H1 (cell line): Measurements from ENCODE around the gene MEI1. TPM values are rescaled to one million over a fixed set of nuclear protein-coding genes. Genes with fewer than 3 reads are reported as not detected.

Experiments
- CTCF ChIA-PET: fragments of 300-600 bp; sonication (Branson Sonifier 250); formaldehyde crosslinking; loops from one replicate; lab custom pipeline; 2021; ENCODE audit not compliant: partially characterized antibody; lab: Charles Lee
- POLR2A ChIA-PET: fragments of 300-600 bp; sonication (Branson Sonifier 250); formaldehyde crosslinking; loops from one replicate; lab custom pipeline; 2021; ENCODE audit warnings: inconsistent platforms; ENCODE audit not compliant: partially characterized antibody; lab: Charles Lee
- DNase-seq, 2 experiments: peaks; one replicate each; pipeline versions ENCODE4 v3.0.0 to v3.0.0-alpha.2; 2010 to 2022; ENCODE audit warnings: low spot score in 2 of 2, low read depth in 1 of 2, mixed read lengths in 1 of 2
- FAIRE-seq: peaks from 2 replicates; lab custom pipeline; 2011; peaks lifted over from hg19 to GRCh38; lab: Jason Lieb, UNC
- H2AFZ ChIP-seq: 2 replicates; pipeline ENCODE4 v1.8.1; 2012; ENCODE audit warnings: low read length, inconsistent platforms
- H2AK5ac ChIP-seq: 2 replicates; pipeline ENCODE4 v1.6.1; 2013; ENCODE audit warnings: low read depth, low read length
- H2BK120ac ChIP-seq: replicated peaks from 2 replicates; pipeline ENCODE3; 2013; ENCODE audit warnings: low read depth, low read length, inconsistent platforms
- H2BK12ac ChIP-seq: 2 replicates; pipeline ENCODE4 v1.6.1; 2013; ENCODE audit warnings: low read depth, low read length
- H2BK15ac ChIP-seq: 2 replicates; pipeline ENCODE4 v1.6.1; 2013; ENCODE audit warnings: low read length
- H2BK20ac ChIP-seq: 2 replicates; pipeline ENCODE4 v1.6.1; 2013; ENCODE audit warnings: low read length
- H2BK5ac ChIP-seq: 2 replicates; pipeline ENCODE4 v1.6.1; 2013; ENCODE audit warnings: low read depth, low read length
- H3K14ac ChIP-seq: 2 replicates; pipeline ENCODE4 v1.6.1; 2013; ENCODE audit warnings: inconsistent platforms; ENCODE audit not compliant: insufficient read length
- H3K18ac ChIP-seq: 2 replicates; pipeline ENCODE4 v1.6.1; 2013; ENCODE audit warnings: low read length; ENCODE audit errors: extremely low read depth
- H3K23ac ChIP-seq: 2 replicates; pipeline ENCODE4 v1.6.1; 2013; ENCODE audit warnings: inconsistent platforms; ENCODE audit not compliant: insufficient read length
- H3K23me2 ChIP-seq: 2 replicates; pipeline ENCODE4 v1.6.1; 2013; ENCODE audit warnings: low read depth, low read length
- H3K27ac ChIP-seq: 2 replicates; pipeline ENCODE4 v1.6.1; 2011; ENCODE audit warnings: low read depth, low read length, inconsistent platforms
- H3K27me3 ChIP-seq, 4 experiments: replicated peaks in 1 of 4; 1 replicate in 1 of 4; 2 replicates in 3 of 4; pipeline versions ENCODE4 v1.6.1 to v1.8.1; 2011 to 2013; ENCODE audit warnings: low read length in 3 of 4, mild to moderate bottlenecking in 3 of 4, inconsistent platforms in 2 of 4, mixed read lengths in 2 of 4, moderate library complexity in 1 of 4; ENCODE audit not compliant: control insufficient read depth in 3 of 4, insufficient read depth in 3 of 4; ENCODE audit errors: extremely low read depth in 1 of 4
- H3K36me3 ChIP-seq, 4 experiments: 2 replicates each; pipeline versions ENCODE4 v1.6.1 to v1.8.1; 2011 to 2013; ENCODE audit warnings: mild to moderate bottlenecking in 4 of 4, low read length in 3 of 4, moderate library complexity in 2 of 4, control low read depth in 1 of 4, inconsistent platforms in 1 of 4; ENCODE audit not compliant: insufficient read depth in 4 of 4, control insufficient read depth in 2 of 4
- H3K4ac ChIP-seq: replicated peaks from 2 replicates; pipeline ENCODE3; 2013; ENCODE audit warnings: low read length, low read depth, mixed read lengths, inconsistent platforms; ENCODE audit not compliant: insufficient read length
- H3K4me1 ChIP-seq, 4 experiments: replicated peaks in 1 of 4; 1 replicate in 1 of 4; 2 replicates in 3 of 4; pipeline versions ENCODE4 v1.6.1 to v1.8.1; 2011 to 2013; ENCODE audit warnings: low read length in 3 of 4, inconsistent platforms in 2 of 4, mixed read lengths in 1 of 4; ENCODE audit not compliant: insufficient read depth in 4 of 4, control insufficient read depth in 3 of 4
- H3K4me2 ChIP-seq, 2 experiments: 2 replicates each; pipeline versions ENCODE4 v1.6.1 to v1.8.1; 2011 to 2013; ENCODE audit warnings: low read depth in 2 of 2, low read length in 2 of 2, control low read depth in 1 of 2, inconsistent platforms in 1 of 2, mild to moderate bottlenecking in 1 of 2; ENCODE audit not compliant: insufficient read depth in 1 of 2
- H3K4me3 ChIP-seq, 4 experiments: fragments of 200-600, 300-600 bp in 1 of 4; sonication (generic), shearing (Covaris generic), sonication (Bioruptor Twin) in 1 of 4; 2 replicates each; pipeline versions ENCODE4 v1.5.1 to v1.8.1; 2011 to 2016; ENCODE audit warnings: low read length in 4 of 4, low read depth in 3 of 4, control low read depth in 2 of 4, inconsistent platforms in 2 of 4, mild to moderate bottlenecking in 2 of 4, mixed read lengths in 1 of 4, moderate library complexity in 1 of 4; ENCODE audit not compliant: insufficient read depth in 2 of 4; ENCODE audit errors: extremely low read depth in 1 of 4
- H3K56ac ChIP-seq: replicated peaks from 2 replicates; pipeline ENCODE3; 2013; ENCODE audit warnings: low read depth, mild to moderate bottlenecking, mixed read lengths, low read length, inconsistent platforms; ENCODE audit not compliant: insufficient read length
- H3K79me1 ChIP-seq: 2 replicates; pipeline ENCODE4 v1.6.1; 2013; ENCODE audit warnings: low read depth, low read length, control low read depth
- H3K79me2 ChIP-seq, 2 experiments: 2 replicates each; pipeline versions ENCODE4 v1.6.1 to v1.8.1; 2012 to 2013; ENCODE audit warnings: low read length in 2 of 2, mild to moderate bottlenecking in 2 of 2, inconsistent platforms in 1 of 2; ENCODE audit not compliant: insufficient read depth in 2 of 2, control insufficient read depth in 1 of 2
- H3K9ac ChIP-seq, 4 experiments: replicated peaks in 1 of 4; 1 replicate in 1 of 4; 2 replicates in 3 of 4; pipeline versions ENCODE4 v1.6.1 to v1.8.1; 2011 to 2013; ENCODE audit warnings: low read depth in 3 of 4, low read length in 3 of 4, control low read depth in 2 of 4, mild to moderate bottlenecking in 2 of 4, moderate library complexity in 2 of 4, inconsistent platforms in 1 of 4; ENCODE audit errors: extremely low read depth in 1 of 4
- H3K9me3 ChIP-seq, 2 experiments: 2 replicates each; pipeline versions ENCODE4 v1.6.1 to v1.8.1; 2012 to 2013; ENCODE audit warnings: mild to moderate bottlenecking in 2 of 2, moderate library complexity in 2 of 2, control low read depth in 1 of 2, inconsistent platforms in 1 of 2, low read depth in 1 of 2, low read length in 1 of 2, mixed read lengths in 1 of 2; ENCODE audit not compliant: insufficient read depth in 2 of 2
- H4K20me1 ChIP-seq, 2 experiments: replicated peaks in 1 of 2; 2 replicates each; pipeline versions ENCODE3 to v1.8.1; 2011 to 2013; ENCODE audit warnings: inconsistent platforms in 2 of 2, low read length in 2 of 2, mild to moderate bottlenecking in 1 of 2; ENCODE audit not compliant: insufficient read depth in 2 of 2, control insufficient read depth in 1 of 2
- H4K5ac ChIP-seq: 2 replicates; pipeline ENCODE4 v1.6.1; 2013; ENCODE audit warnings: low read length, low read depth, mixed read lengths, inconsistent platforms; ENCODE audit not compliant: insufficient read length
- H4K8ac ChIP-seq: 2 replicates; pipeline ENCODE4 v1.8.0; 2013; ENCODE audit warnings: mild to moderate bottlenecking, moderate library complexity, low read length, inconsistent platforms; ENCODE audit not compliant: insufficient read depth; ENCODE audit errors: extremely low read depth
- H4K91ac ChIP-seq: replicated peaks from 2 replicates; pipeline ENCODE3; 2013; ENCODE audit warnings: low read length, mixed read lengths, inconsistent platforms; ENCODE audit not compliant: insufficient read length
- BACH1 ChIP-seq: IDR thresholded peaks from 2 replicates; pipeline ENCODE4 v1.6.1; 2012; ENCODE audit warnings: low read length, improper control_type of control experiment
- KDM1A ChIP-seq: fragments of 200-600, 300-600 bp; sonication (generic); IDR thresholded peaks from 2 replicates; pipeline ENCODE4 v1.7.1; 2016; ENCODE audit warnings: mild to moderate bottlenecking, low read length, borderline replicate concordance
- KDM4A ChIP-seq: IDR thresholded peaks from one replicate; pipeline ENCODE4 v1.7.1; 2012; ENCODE audit warnings: low read depth, mild to moderate bottlenecking, moderate library complexity, low read length, inconsistent platforms; ENCODE audit not compliant: severe bottlenecking
- KDM5A ChIP-seq: fragments of 200-600 bp; IDR thresholded peaks from 2 replicates; pipeline ENCODE4 v1.7.1; 2012; ENCODE audit warnings: mild to moderate bottlenecking, low read length, inconsistent platforms, mixed read lengths
- NANOG ChIP-seq: IDR thresholded peaks from 2 replicates; pipeline ENCODE4 v1.6.1; 2011; ENCODE audit warnings: low read length, low read depth, mild to moderate bottlenecking, inconsistent platforms; ENCODE audit not compliant: insufficient read depth, poor library complexity, severe bottlenecking
- POLR2AphosphoS5 ChIP-seq: IDR thresholded peaks from 2 replicates; pipeline ENCODE4 v1.6.1; 2011; ENCODE audit warnings: low read depth, low read length
- RFX5 ChIP-seq: IDR thresholded peaks from 2 replicates; pipeline ENCODE4 v1.6.1; 2011; ENCODE audit warnings: low read depth, low read length, improper control_type of control experiment, borderline replicate concordance
- SIN3A ChIP-seq, 2 experiments: IDR thresholded peaks in 1 of 2; conservative IDR thresholded peaks in 1 of 2; 2 replicates each; pipeline ENCODE4 v1.6.1; 2011 to 2012; ENCODE audit warnings: low read length in 2 of 2, improper control_type of control experiment in 1 of 2, low read depth in 1 of 2, mild to moderate bottlenecking in 1 of 2
- SP1 ChIP-seq: IDR thresholded peaks from 2 replicates; pipeline ENCODE4 v1.6.1; 2011; ENCODE audit warnings: low read depth, low read length
- SP4 ChIP-seq: IDR thresholded peaks from 2 replicates; pipeline ENCODE4 v1.6.1; 2012; ENCODE audit warnings: low read length, inconsistent platforms
- TEAD4 ChIP-seq: IDR thresholded peaks from 2 replicates; pipeline ENCODE4 v1.6.1; 2012; ENCODE audit warnings: low read depth, low read length, inconsistent platforms, mixed read lengths
- WGBS, 2 experiments: shearing (Covaris generic) in 1 of 2; methylation state at CpG; one replicate each; pipeline versions ENCODE4 v1.1.6 to v1.1.7; 2013 to 2015; ENCODE audit warnings: low lambda C conversion rate in 2 of 2, mixed read lengths in 2 of 2, inconsistent platforms in 1 of 2, low coverage in 1 of 2, missing lambda C conversion rate in 1 of 2; ENCODE audit not compliant: insufficient replicate concordance in 2 of 2, insufficient coverage in 1 of 2, insufficient read length in 1 of 2; ENCODE audit errors: extremely low coverage in 1 of 2, missing lambda C conversion rate in 1 of 2; 5-methylcytosine and 5-hydroxymethylcytosine counted together
- polyA plus RNA-seq, 7 experiments: library from polyadenylated mRNA; depleted of rRNA in 3 of 7; stranded (reverse) in 5 of 7; unstranded in 2 of 7; fragments of >200 nt in 5 of 7; fragments of 200-250 nt in 2 of 7; gene quantifications; 1 replicate in 5 of 7; 2 replicates in 1 of 7; 4 replicates in 1 of 7; pipeline versions ENCODE4 v1.2.1 to v1.2.3, GENCODE V29; 2011 to 2013; ENCODE audit warnings: missing spikeins in 2 of 7, mixed read lengths in 2 of 7
- total RNA-seq: library from RNA; stranded (reverse); fragmentation: NEBNext Ultra II Directional; extraction: Animal tissue kit (Norgen Biotek cat#: 25700); gene quantifications from 2 replicates; pipeline ENCODE4 v1.2.1, GENCODE V29; 2021

The MEI1 gene
- total and polyA plus RNA-seq, 2 of the 8 experiments (the other 6 are each of a cell fraction or from before 2014, with no cell fraction given) = 0.27 to 0.54 TPM

GRCh38 chr22:41816871-41817270, 117.6 kb downstream of the MEI1 start:
- 100% methylated on average over 2 of the region's 2 CpGs; no CpG with 5 or more reads in 1 of the 2 experiments for WGBS, 2 experiments

More at GRCh38 chr22:41816871-41817270, 117.6 kb downstream of the MEI1 start:
- Histone ChIP-seq H3K27me3 (no peaks in the 10 kb centered on the region; a peak in 1 of 7 replicates), H3K23me2 (no peaks in the 10 kb centered on the region), H3K14ac (no peak overlapping the region), H3K4me3 (no peak overlapping the region), H3K4me2 (no peak overlapping the region), H4K5ac (no peak overlapping the region), H4K8ac (no peak overlapping the region), H3K4ac (no peak overlapping the region), H3K4me1 (no peaks in the 10 kb centered on the region), H2BK15ac (no peak overlapping the region), H3K56ac (no peak overlapping the region), H2BK5ac (no peak overlapping the region), H3K23ac (no peak overlapping the region), H2AK5ac (no peak overlapping the region), H3K27ac (no peak overlapping the region), H2BK120ac (no peak overlapping the region), H3K18ac (no peak overlapping the region), H3K36me3 (peaks cover 0 to 25% (median 7%) of the 10 kb centered on the region in 4 experiments; a peak in 6 of 8 replicates), H4K20me1 (peaks cover 0 to 10% of the 10 kb centered on the region in 2 experiments), H3K79me1 (peaks cover 6% of the 10 kb centered on the region), H3K9ac (no peak overlapping the region), H3K9me3 (no peaks in the 10 kb centered on the region), H2BK20ac (no peak overlapping the region), H3K79me2 (no peaks in the 10 kb centered on the region), H2AFZ (no peak overlapping the region), H4K91ac (no peak overlapping the region), H2BK12ac (no peak overlapping the region)
- FAIRE-seq (no peak), DNase-seq (no peak)
- no peak for TF ChIP-seq SIN3A (conservative IDR thresholded peaks at IDR 0.05 in 1 of 2, IDR thresholded peaks at IDR 0.05 in 1 of 2; ENCODE audit: low read depth in 1 of 2, low read length in 2 of 2)
- TF ChIP-seq KDM5A = no peak
- no peak for TF ChIP-seq KDM1A
- no peak for TF ChIP-seq NANOG
- no peak for TF ChIP-seq SP4
- no peak for TF ChIP-seq SP1
- no peak for TF ChIP-seq TEAD4
- no peak for TF ChIP-seq KDM4A
- no peak for TF ChIP-seq RFX5
- no peak for TF ChIP-seq BACH1
- TF ChIP-seq POLR2AphosphoS5 = no peak
- CTCF ChIA-PET = interaction anchor here (0.8 kb wide), 1 partner anchor 120 kb away, joined by 3 read pairs; no protein-coding TSS in a partner anchor
- POLR2A ChIA-PET = interaction anchor here (2.0 kb wide), 1 partner anchor 16 kb away, joined by 4 read pairs; the partner anchor contains the start of gene CCDC134
